GM20431 (cell line): ENCODE measurements around the gene CARM1.
"Not testable (repeated sequence)": the region's sequence is repeated elsewhere in the genome, so short reads cannot be mapped to it uniquely, and the experiment has no call there.

ENCODE experiments used
- in situ Hi-C: fragments of 300-500 bp; cut with MseI, MboI; formaldehyde crosslinking; loops from one replicate; pipeline ENCODE4 v1.15.0; 2020; ENCODE audit warnings: low sequenced_read_pairs; ENCODE audit not compliant: unreplicated experiment

The CARM1 gene

DNA sequence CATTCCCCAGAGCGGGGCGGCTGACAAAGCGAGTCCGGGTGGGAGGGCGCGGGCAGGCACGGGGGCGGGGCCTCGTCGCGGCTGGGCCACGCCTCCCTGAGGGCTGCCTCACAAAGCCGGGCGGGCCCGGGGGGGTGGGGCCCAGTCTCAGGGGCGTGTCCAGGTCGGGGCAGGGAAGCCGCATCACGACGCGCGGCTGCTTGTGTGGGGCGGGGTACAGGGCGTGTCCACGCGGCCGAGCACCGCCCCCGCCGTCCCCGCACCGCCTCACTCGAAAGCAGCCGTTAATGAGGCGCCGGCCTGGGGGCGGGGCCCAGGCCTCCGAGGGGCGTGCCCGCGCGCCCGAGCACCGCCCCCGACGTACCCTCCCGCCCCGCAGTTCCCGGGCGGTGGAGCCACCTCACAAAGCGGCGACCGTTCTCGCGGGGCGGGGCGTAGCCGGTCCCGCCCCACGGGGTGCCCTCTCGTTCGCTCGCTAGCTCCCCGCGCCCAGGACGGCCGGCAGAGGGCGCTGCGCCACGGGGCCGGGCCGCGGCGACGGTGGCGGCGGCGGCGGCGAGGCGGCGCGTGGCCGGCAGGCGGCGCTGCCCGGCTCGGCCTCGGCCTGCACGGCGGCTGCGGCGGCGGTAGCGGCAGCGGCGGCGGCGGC, at the start of gene CARM1:
TSS of gene CARM1 (plus strand) at position 599 of the 649 bp plus-strand sequence. CDS start 150 bp downstream, outside the sequence.
- in situ Hi-C loops, result loop anchor here (25.0 kb wide), 1 partner anchor 159 kb away; the partner anchor contains the start of genes DNM2 and QTRT1

DNA sequence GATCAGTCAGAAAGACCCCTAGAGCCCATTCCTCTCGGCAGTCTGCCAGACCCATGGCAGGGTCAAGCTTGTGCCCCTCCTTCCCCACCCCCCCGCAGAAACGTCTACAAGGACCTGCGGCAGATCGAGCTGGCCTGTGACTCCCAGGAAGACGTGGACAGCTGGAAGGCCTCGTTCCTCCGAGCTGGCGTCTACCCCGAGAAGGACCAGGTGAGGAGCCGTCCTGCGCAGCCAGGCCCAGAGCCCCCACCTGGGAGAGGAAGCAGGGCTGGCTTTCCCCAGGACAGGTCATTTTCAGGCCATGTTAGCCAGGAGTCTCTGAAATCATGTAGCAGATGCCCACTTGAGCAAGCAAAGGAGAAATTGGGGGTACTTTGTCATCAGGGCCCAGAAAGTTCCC, 47.7 kb upstream of the CARM1 start:
- in situ Hi-C loops, result no loop called here

DNA sequence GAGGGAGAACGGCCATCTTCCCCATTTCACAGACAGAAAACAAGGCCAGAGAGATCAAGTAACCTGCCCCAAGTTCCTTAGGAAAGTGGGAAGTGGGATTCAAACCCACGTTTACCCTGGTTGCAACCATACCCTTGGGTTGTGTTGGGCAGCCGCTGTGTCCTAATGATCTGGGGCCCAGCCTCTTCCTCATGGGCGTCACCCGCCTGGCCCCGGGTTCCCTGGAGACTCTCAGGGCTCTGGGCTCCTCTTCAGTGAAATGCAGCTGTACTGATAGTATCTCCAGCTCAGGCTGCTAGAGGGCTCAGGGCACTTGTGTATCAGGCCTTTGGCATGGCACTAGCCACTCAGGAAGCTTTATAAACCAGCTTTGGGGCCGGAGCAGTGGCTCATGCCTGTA, 45.1 kb upstream of the CARM1 start:
- in situ Hi-C loops, result no loop called here

DNA sequence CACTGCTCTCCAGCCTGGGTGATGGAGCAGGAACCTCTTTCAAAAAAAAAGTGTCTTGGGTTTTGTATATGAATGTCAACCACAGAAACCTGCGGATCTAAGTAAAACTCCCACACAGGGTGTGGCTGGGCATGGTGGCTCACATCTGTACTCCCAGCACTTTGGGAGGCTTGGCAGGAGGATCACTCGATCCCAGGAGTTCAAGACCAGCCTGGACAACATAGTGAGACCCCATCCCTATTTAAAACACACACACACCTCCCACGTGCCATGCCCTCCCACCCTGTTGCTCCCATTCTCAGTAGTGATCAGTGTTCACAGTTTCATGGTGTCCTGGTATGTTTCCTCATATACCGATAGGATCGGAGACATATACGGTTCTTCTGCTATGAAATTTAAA, 44.5 kb upstream of the CARM1 start:
- in situ Hi-C loops, result no loop called here

DNA sequence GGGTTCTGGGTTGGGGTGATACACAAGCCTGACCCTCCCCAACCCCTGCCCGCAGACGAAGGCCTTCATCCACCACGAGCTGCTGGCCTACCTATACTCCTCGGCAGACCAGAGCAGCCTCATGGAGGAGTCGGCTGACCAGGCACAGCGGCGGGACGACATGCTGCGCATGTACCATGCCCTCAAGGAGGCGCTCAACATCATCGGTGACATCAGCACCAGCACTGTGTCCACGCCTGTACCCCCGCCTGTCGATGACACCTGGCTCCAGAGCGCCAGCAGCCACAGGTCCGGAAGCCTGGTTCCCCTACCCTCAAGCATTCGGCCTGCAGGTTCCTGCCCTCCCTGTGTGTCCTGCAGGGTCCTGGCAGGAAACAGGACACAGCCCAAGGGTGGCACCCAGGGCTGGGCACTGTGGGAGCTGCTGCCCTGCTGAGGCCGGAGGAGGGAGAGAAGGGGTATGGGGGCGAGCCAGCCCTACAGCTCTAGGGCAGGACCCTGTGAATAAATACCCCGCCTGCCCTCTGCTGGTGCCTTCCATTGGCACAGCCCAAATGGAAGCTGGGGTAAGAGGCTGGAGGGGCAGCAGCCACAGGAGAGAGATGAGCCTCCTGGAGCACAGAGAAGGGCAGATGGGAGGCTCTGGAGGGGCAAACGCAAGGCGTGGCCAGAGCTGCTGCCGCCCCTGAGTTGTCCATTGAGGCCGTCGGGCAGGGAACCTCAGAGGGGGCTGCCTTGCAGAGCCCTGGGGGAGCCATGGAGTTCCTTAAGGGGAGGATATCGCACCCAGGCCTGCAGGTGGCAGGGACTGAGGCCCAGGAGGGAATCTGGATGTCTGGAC, 42.2 kb upstream of the CARM1 start:
- in situ Hi-C loops, result no loop called here

DNA sequence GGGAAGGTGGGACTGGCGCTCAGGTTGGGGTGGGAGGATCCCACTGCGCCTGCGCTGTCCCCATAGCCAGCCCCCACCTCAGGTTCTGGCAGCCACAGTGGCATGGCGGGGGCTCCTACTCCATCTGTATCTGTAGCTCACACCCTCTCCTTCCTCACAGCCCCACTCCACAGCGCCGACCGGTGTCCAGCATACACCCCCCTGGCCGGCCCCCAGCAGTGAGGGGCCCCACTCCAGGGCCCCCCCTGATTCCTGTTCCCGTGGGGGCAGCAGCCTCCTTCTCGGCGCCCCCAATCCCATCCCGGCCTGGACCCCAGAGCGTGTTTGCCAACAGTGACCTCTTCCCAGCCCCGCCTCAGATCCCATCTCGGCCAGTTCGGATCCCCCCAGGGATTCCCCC, 41.4 kb upstream of the CARM1 start:
- in situ Hi-C loops, result no loop called here

DNA sequence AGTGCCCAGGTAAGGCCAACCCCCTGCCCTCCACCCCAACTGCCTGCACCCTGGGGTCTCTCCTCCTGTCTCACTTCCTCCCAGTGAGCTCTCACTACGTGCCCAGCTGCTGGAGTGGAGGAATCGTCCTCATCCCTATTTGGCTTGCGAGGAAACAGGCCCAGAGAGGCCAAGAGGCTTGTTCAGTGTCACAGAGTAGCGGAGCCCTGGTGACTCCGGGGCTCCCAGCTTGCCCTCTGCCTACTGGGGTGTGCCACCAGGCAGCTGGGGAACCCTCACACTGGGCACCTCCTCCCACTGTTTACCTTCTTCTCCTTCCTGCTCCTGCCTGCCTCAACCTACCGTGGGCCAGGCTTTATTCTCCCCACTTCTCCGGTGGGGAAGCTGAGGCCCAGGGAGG, 41.0 kb upstream of the CARM1 start:
- in situ Hi-C loops, result no loop called here

DNA sequence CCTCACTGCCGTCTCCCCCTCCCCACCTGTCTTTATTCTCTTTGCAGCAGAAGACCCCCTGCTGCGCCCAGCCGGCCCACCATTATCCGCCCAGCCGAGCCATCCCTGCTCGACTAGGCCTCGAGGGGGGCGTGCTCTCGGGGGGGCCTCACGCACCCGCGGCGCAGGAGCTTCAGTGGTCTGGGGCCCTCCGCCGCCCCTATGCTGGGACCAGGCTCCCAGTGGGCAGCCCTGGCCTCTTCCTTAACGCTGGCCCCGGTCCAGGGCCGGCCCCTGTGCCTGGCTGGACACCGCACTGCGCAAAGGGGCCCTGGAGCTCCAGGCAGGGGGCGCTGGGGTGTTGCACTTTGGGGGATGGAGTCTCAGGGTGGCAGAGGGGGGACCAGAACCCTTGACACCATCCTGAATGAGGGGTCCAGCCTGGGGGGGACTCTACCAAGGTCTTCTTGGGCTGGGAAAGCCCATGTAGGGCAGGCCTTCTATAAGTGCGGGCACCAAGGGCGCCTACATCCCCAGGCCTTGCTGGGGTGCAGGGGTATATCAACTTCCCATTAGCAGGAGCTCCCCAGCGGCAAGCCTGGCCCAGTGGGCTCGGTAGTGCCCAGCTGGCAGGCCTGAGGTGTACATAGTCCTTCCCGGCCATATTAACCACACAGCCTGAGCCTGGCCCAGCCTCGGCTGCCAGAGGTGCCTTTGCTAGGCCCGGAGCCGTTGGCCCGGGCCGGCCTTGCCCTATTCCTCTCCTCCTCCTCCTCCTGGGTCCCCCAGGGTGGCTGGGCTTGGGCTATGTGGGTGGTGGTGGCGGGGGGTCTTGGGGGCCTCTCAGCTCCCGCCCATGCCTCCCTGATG, 40.2 kb upstream of the CARM1 start:
- in situ Hi-C loops, result no loop called here

DNA sequence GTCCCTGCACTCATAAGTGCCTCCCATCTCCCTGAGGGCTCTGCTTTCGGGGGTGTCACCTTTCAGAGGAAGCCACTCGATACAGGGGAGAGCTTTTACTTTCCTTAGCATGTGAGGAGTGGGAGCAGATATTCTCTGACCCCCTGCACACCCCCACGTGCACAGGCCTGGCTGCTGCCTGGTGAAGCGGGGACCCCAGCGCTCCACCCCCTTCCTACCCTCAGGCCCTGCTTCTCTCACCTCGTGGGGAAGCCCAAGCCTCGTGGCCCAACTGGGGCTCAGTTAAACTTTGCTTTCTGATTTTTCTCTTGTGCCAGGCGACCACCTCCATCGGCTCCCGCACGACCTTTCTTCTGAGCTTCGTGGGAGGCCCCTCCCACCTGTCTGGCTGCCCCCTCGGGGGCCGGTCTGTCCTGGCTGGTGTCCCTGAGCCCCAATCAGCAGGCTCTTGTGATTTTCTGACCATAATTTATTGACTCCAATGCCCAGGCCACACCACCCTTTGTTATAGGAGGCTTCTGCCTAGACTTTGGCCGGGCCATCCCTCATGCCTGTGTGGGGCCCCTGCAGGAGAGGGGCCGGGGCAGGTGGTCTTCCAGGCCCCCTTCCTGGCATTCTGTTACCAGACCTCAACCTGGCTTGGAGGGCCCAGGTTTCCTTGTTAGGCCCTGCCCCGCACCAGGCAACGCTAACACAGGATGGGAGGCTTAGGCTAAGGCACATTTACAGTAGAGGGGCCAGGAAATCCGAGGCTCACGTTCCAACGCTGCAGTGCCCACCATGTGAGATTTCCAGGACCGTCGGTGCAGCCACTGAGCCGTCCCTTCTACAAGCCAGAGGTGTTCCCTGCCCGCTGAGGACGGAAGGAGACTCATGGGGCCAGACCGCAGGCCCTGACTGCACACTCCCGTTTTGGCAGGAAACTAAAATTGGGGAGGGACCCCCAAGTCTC, 39.1 kb upstream of the CARM1 start:
- in situ Hi-C loops, result no loop called here

DNA sequence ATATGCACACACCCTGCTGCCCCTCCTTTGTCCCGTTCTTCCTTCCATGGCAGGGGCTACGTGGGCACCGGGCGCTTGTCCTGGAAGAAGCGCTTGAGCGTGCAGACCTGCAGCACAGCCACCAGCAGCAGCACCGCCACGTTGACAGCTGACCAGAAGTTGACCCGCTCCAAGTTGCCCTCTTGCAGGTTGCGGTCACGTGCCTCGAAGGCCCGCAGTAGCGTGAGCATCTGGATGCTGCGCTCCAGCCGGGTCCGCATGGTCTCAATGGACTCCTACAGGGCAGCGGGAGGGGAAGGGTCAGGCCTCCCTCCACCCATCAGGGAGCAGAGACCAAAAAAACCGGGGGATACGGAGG, 38.4 kb upstream of the CARM1 start:
- in situ Hi-C loops, result no loop called here

DNA sequence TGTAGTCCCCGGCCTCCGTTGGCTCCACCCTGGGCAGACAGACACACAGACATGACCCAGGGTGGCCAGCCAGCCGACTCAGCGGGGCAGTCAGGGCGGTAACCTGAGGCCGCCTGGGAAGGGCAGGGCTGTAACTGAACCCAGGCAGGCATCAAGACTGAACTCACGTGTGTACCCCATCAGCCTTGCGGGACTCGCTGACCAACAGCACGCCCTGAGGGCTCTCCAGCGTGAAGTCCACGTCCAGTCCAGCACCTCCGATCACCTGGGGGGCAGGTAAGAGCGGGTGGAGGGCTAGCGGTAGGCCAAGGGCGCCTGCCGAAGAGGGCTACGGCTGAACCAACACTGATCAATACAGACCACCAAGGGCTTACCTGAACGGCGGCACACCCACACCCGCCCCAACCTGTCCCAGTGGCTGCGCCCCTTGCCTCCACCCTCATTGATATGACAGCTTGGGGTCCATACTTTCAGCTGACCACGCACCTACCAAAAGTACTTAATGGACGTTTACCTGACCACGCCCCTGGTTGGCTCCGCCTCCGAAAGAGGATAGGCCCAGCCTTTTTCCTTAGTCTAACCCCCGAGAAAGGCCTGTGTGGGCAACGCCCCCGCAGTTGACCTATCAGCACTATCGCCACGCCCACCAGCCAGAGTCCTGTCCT, 36.1 kb upstream of the CARM1 start:
- in situ Hi-C loops, result no loop called here

DNA sequence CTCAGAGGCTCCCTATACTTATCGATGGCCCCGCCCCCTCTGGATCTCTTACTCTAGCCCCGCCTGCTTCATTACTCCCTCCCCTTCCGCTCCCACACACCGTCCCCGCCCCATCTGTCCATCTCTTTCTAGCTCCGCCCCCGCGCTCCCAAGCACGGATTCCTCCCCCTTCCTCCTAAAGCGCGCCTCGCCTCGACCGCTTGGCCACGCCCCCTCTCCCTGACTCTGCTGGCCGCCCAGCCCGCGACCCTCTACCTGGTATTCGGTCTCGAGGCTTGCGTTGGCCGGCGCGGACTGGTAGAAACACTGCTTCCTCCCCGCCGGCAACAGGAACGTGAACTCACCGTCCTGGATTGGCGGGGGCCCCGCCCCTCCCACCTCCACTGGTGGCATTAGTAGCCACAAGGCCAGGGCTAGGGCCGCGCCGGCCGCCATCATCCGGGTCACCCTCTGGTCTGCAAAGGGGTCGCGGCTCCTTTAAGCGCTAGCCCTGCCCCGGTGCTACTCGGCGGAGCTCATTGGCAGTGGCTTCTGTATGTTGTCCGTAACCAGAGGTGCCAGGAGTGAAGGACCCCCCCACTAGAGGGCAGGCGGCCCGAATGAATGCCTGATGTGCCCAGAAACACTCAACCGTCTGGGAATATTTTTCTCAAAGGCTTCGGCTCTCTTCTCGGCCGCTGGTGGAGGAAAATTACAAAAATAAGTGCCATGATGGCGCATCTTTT, 35.4 kb upstream of the CARM1 start, which contains the start of gene TMED1:
TSS of gene TMED1 (minus strand) at position 459 of the 725 bp plus-strand sequence. CDS start at position 438, 21 bp downstream.
- in situ Hi-C loops, result no loop called here

DNA sequence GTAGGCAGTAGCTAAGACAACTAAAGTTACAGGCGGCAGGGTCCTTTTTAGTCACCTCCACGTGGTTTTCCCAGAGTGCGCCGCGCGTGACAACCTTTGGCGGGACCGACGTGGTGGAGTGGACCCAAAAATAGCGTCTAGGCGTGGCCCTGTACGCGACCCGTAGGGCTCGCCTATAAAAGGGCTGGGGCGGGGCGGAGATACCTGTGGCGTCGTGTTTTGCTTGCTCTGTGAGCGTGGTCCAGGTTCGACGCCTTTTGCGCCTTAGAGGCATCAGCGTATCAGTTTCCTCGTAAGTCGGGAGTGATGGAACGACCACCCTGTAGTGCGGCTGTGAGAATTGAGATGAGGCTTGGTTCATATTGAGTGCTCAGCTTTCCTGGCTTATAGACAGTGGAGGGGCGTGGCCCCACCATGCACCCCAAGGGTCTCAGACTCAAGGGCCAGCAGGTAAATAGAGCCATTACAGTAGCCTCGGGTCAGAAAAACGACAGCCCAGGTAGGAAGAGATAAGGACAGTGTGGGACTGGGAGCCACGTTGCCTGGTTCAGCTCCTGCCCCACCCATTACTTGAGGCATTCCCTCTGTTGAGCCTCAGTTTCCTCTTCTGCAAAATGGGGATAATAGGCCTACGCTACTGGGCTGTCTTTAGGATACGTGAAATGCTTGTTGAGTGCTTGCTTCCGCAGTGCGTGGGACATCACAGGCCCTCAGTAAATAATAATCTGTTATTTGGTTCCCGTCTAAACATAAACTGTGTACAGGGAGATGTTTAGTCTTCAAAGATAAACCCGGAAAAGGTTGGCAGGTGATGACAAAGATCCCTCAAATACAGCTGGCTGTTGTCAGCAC, 34.6 kb upstream of the CARM1 start:
- in situ Hi-C loops, result no loop called here

DNA sequence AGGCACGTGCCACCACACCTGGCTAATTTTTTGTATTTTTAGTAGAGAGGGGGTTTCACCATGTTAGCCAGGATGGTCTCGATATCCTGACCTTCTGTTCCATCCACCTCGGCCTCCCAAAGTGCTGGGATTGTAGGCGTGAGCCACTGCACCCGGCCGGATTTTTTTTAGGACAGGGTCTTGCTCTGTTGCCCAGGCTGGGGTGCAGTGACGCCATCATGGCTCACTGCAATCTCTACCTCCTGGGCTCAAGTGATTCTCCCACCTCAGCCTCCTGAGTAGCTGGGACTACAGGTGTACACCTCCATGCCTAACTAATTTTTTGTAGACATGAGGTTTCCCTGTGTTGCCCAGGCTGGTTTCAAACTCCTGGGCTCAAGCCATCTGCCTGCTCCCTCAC, 33.7 kb upstream of the CARM1 start:
- in situ Hi-C loops, result not testable (repeated sequence)

DNA sequence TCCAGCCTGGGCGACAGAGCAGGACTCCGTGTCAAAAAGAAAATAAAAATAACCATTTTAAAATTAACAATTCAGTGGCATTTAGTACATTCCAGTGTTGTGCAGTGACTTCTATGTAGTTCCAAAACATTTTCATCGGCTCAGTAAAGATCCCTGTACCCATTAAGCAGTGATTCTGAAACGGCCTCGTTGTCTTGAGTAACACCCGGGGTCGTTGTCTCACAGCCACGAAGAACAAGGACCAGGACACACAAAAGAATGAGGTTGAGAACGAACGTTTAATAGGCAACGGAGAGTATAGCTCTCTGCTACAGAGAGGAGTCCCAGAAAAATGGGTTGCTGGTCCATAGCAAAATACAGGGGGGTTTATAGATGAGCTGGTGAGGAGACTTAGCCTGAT, 33.0 kb upstream of the CARM1 start:
- in situ Hi-C loops, result no loop called here

DNA sequence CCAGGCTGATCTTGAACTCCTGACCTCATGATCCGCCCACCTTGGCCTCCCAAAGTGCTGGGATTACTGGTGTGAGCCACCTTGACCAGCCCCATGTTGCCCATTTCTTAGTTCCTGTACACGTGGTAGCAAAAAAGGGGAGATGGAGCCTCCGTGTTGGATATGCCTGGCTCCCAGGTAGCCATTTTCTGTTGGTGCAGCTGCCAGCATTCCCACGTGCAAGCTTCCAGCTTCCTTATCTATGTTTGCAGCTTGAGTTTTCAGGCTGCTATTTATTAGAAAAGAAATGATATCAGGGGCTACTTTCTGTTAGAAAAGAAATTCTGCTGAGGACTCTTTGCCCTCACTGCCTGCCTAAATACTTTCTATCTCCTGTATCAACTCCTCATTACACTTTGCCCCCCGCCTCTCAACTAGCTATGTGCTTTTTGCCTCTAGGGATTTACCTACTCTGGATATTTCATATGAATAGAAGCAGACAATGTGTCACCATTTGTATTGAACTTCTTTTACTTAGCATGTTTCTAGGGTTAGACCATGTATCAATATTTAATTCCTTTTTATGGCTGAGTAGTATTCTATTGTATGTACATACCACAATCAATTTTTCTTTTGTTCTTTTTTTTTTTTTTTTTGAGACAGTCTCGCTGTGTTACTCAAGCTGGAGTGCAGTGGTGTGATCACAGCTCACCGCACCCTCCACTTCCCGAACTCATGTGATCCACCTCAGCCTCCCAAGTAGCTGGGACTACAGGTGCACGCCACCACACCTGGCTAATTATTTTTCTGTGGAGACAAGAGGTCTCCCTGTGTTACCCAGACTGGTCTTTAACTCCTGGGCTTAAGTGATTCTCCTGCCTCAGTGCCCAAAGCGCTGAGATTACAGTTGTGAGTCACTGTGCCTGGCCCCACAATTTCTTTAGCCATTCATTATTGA, 32.0 kb upstream of the CARM1 start:
- in situ Hi-C loops, result no loop called here
